ENCODE measurements around the gene ANKRD12. TPM values are rescaled to one million over a fixed set of nuclear protein-coding genes. Genes with fewer than 3 reads are reported as not detected.
A peak's percentile ranks its signal among the peaks of the same experiment; 100 is the strongest.

ANKRD12 gene
- total RNA-seq, 4 donors from 2014 or later = 13.0 to 60.3 (median 23.4) TPM

DNA sequence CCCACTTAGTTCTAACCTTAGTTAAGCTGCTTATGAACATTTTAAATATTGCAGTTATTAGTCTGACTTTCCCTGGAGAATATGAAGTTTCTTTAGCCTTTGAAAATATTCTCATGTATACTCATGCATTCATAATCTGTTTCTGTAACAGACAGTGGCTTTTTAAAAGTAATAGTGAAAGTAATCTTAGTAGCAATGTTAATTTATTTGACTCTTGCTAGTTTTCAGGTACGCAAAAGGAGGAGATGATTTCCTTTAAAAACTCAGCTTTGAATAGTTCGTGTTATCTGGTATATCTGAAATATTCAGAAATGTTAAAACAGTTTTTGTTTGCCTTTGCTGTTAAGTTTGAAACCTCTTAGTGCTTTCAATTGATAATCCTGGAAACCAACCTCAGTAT lies 3.8 kb downstream of the ANKRD12 start:
- no peak for TF ChIP-seq POLR2A (IDR thresholded peaks at IDR 0.05)
- TF ChIP-seq, protein P1, sequence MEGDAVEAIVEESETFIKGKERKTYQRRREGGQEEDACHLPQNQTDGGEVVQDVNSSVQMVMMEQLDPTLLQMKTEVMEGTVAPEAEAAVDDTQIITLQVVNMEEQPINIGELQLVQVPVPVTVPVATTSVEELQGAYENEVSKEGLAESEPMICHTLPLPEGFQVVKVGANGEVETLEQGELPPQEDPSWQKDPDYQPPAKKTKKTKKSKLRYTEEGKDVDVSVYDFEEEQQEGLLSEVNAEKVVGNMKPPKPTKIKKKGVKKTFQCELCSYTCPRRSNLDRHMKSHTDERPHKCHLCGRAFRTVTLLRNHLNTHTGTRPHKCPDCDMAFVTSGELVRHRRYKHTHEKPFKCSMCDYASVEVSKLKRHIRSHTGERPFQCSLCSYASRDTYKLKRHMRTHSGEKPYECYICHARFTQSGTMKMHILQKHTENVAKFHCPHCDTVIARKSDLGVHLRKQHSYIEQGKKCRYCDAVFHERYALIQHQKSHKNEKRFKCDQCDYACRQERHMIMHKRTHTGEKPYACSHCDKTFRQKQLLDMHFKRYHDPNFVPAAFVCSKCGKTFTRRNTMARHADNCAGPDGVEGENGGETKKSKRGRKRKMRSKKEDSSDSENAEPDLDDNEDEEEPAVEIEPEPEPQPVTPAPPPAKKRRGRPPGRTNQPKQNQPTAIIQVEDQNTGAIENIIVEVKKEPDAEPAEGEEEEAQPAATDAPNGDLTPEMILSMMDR (IDR thresholded peaks at IDR 0.05) = no peak
- no peaks in the 10 kb centered on the region for H3K9me3 ChIP-seq
- peak overlapping the region in 3 of 4 donors; percentile 15 to 97 (median 27) for H3K27ac ChIP-seq
- intact Hi-C loops (cut with DNase I) = loop anchor here (10.0 kb wide), 1 partner anchor 76 kb away; no protein-coding TSS in a partner anchor
- H3K4me3 ChIP-seq = peak overlapping the region in 3 of 4 donors; percentile 2 to 82 (median 80)
- H3K27me3 ChIP-seq = no peaks in the 10 kb centered on the region
- no peak for DNase-seq
- 22 to 23% methylated on average over 2 of the region's 2 CpGs for WGBS, 2 donors
- H3K36me3 ChIP-seq = no peaks in the 10 kb centered on the region
- H3K4me1 ChIP-seq = peaks cover 24 to 80% (median 35%) of the 10 kb centered on the region in 3 donors

DNA sequence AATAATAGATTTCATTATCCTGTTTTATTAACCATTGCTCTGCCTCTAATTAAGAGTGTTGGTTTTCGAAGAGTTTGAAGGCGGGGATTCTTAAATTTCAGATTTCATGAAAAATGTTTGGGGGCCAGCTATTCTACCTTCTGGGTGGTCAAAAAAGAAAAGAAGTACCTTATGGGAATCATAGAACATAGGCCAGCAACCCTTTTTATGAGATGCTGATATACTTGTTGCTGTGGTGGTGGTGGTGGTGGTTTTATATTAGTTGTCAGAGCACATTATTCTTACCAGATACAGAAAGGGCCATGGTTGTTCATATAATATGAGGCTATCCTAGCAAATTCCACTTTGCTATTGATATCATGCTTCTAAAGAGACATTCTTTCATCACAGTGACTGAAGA lies 4.4 kb downstream of the ANKRD12 start:
- Histone ChIP-seq H3K27me3 (no peaks in the 10 kb centered on the region), H3K4me3 (peak overlapping the region in 1 of 4 donors; percentile 80), H3K9me3 (no peaks in the 10 kb centered on the region), H3K4me1 (peaks cover 20 to 80% (median 35%) of the 10 kb centered on the region in 3 donors), H3K36me3 (no peaks in the 10 kb centered on the region), H3K27ac (peak overlapping the region in 1 of 4 donors; percentile 97)
- WGBS, 2 donors = 85 to 88% methylated on average over 2 of the region's 2 CpGs
- TF ChIP-seq, protein P1 (IDR thresholded peaks at IDR 0.05) = no peak
- TF ChIP-seq POLR2A (IDR thresholded peaks at IDR 0.05) = no peak
- no peak for DNase-seq
- intact Hi-C loops (cut with DNase I) = loop anchor here (10.0 kb wide), 1 partner anchor 76 kb away; no protein-coding TSS in a partner anchor

DNA sequence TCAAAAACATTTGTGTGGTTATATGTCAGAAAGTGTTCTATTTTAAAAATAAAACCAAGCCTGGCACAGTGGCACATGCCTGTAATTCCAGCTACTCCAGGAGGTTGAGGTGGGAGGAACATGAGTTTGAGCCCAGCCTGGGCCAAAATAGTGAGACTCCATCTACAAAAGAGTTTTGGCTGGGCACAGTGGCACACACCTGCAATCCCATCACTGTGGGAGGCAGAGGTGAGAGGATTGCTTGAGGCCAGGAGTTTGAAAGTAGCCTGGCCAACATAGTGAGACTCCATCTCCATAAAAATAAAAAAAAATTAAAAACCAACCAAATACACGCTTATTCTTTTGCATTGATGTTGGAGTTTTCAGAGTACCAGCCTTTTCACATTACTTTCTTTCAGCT lies 9.6 kb downstream of the ANKRD12 start:
- Histone ChIP-seq H3K27ac (peak overlapping the region in 1 of 4 donors; percentile 62), H3K27me3 (no peaks in the 10 kb centered on the region), H3K36me3 (no peaks in the 10 kb centered on the region), H3K4me3 (no peak overlapping the region), H3K9me3 (no peaks in the 10 kb centered on the region), H3K4me1 (peaks cover 11 to 98% (median 50%) of the 10 kb centered on the region in 3 donors)
- intact Hi-C loops (cut with DNase I) = loop anchor here (10.0 kb wide), 1 partner anchor 81 kb away; no protein-coding TSS in a partner anchor
- TF ChIP-seq, protein P1 (IDR thresholded peaks at IDR 0.05) = no peak
- TF ChIP-seq POLR2A (IDR thresholded peaks at IDR 0.05) = no peak
- whole genome bisulfite sequencing, 2 donors = 79 to 83% methylated on average over 1 of the region's 1 CpG
- DNase-seq = no peak

DNA sequence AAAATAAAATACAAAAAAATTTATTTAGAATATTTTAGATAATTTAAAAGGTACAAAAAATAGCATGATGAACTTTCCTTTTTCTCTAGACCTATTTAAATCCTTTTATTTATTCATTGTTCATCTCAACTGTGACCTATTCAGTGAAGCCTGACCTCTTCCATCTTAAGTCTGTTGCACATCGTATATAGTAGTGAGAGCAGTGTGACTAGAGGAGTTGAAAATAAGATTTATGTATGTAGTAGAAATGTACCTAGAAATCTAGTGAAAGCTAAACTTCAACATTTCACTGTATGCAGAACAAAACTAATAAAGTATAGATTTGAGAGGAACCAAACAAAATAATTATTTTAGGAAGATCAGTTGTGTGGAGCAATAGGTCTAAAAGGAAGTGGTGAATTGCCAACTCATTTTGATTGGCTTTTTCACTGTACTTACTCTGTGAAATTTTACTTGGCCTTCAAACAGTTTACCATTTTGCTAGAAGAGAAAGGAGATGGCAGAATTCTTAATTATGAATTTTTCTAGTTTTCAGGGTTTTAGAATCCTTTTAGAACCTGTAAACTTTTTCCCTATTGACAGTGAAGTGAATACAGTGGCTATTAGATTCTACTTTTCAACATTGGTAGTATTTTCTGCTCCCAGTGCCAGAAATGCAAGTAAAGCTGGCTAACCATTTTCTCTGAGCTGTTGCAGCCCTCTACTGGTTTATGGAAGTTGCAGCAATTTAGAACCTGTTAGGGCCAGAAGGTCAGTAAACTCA lies 11.0 kb downstream of the ANKRD12 start:
- H3K36me3 ChIP-seq = no peaks in the 10 kb centered on the region
- H3K27ac ChIP-seq = peak overlapping the region in 2 of 4 donors; percentile 38 to 62
- no peaks in the 10 kb centered on the region for H3K9me3 ChIP-seq
- WGBS, 2 donors = 5 to 21% methylated on average over 1 of the region's 1 CpG
- TF ChIP-seq, protein P1 (IDR thresholded peaks at IDR 0.05) = peak; percentile 61 to 87 (median 74)
- TF ChIP-seq POLR2A (IDR thresholded peaks at IDR 0.05) = no peak
- no peak overlapping the region for H3K4me3 ChIP-seq
- no peaks in the 10 kb centered on the region for H3K27me3 ChIP-seq
- no peak for DNase-seq
- peaks cover 8 to 97% (median 40%) of the 10 kb centered on the region in 3 donors for H3K4me1 ChIP-seq
- intact Hi-C loops (cut with DNase I) = loop anchor here (10.0 kb wide), 1 partner anchor 83 kb away; no protein-coding TSS in a partner anchor

DNA sequence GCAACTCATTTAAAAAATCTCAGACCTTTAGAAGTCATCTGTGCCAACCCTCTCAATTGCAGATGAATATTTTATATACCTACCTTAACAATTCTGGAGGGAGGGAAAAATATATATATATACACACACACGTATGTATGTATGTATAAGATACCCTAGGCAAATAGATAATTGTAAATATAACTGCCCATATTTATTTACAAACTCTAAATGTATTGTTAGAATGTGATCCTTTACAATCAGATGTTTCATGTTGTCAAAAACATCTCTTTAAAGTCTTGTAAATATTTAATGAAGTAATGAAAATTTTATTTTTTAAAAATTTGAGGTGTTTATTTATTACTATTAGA lies 11.6 kb downstream of the ANKRD12 start:
- intact Hi-C loops (cut with DNase I) = loop anchor here (10.0 kb wide), 1 partner anchor 83 kb away; no protein-coding TSS in a partner anchor
- H3K27ac ChIP-seq = peak overlapping the region in 2 of 4 donors; percentile 38 to 62
- H3K36me3 ChIP-seq = no peaks in the 10 kb centered on the region
- DNase-seq = no peak
- H3K9me3 ChIP-seq = no peaks in the 10 kb centered on the region
- 17 to 29% methylated on average over 1 of the region's 1 CpG for WGBS, 2 donors
- no peak overlapping the region for H3K4me3 ChIP-seq
- TF ChIP-seq, protein P1 (IDR thresholded peaks at IDR 0.05) = no peak
- no peak for TF ChIP-seq POLR2A (IDR thresholded peaks at IDR 0.05)
- no peaks in the 10 kb centered on the region for H3K27me3 ChIP-seq
- peaks cover 8 to 99% (median 40%) of the 10 kb centered on the region in 3 donors for H3K4me1 ChIP-seq

Measured in esophagus squamous epithelium (tissue), 5 donors.